GM21717 (cell line): ENCODE measurements around the gene SPSB2.

ENCODE experiments used
- ATAC-seq: cut with Tn5 transposase; IDR thresholded peaks from one replicate; pipeline ENCODE4 v1.9.1; 2021; ENCODE audit warnings: mild to moderate bottlenecking, moderate library complexity; ENCODE audit not compliant: unreplicated experiment

Gene SPSB2

DNA sequence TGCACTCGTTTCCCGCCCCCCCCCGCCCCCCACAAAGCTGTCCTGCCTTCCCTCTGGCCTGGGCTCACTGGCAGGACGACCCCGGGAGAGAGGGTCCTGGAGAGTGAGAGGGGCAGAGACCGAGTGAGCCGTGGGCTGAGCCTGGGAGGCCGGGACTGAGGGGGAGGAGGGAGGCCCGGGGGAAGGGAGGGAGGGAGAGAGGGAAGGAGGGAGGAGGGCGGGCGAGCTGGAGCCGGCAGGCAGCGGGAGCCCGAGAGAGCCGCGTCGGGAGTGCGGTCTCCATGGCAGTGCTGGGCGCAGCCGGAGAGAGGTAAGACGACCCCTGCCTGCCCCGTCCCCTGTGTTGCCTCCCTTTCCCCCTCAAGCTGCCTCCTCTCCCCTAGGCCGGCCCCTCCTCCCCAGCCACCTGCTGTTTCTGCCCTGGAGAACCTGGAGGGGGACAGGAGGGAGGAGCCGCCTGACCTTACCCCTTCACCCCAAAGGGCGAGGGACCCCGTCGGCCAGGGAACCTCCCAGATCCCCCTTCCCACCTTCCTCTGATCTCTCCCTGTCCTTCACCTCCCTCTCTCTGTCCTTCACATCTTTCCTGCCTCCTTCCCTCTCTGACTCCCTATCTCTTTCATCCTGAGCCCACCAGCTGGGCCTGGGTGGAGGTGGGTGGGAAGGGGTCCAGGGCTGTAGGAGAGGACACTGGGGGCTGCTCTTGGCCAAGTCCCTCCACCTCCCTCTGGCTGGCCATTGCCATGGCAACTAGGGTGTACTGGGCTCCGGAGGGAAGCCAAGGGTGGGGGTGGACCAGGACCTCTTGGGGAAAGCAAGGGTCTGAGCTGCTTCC is 51.3 kb downstream of the SPSB2 start, which contains the start of gene GPR162:
GPR162 (plus strand) TSS at position 231 of the 835 bp plus-strand sequence. CDS start 2,078 bp downstream, outside the sequence.
- ATAC-seq: no peak
